Islet precursor cell (in vitro differentiated cells): Measurements from ENCODE around the gene IL1RL2.

Source experiments
- DNase-seq: peaks from one replicate; pipeline ENCODE4 v3.0.0-alpha.2; 2018

Gene IL1RL2

GRCh38 chr2:102197389-102198137 lies 10.7 kb downstream of the IL1RL2 start:
- DNase-seq: no peak

- DNase-seq: no peak
These were observed 13.7 kb downstream of the IL1RL2 start for GRCh38 chr2:102200539-102200938.

- no peak for DNase-seq
These were observed 17.8 kb downstream of the IL1RL2 start for GRCh38 chr2:102204638-102205037.

- peak; percentile 61 for DNase-seq
These were observed 20.0 kb downstream of the IL1RL2 start for GRCh38 chr2:102206666-102207341.

- DNase-seq: no peak
These were observed 22.0 kb downstream of the IL1RL2 start for GRCh38 chr2:102208774-102209173.

- no peak for DNase-seq
These were observed 22.7 kb downstream of the IL1RL2 start for GRCh38 chr2:102209474-102209873.

GRCh38 chr2:102217032-102217431 lies 30.2 kb downstream of the IL1RL2 start:
- no peak for DNase-seq

GRCh38 chr2:102224824-102225739 lies 38.3 kb downstream of the IL1RL2 start:
- DNase-seq: no peak

- no peak for DNase-seq
These were observed 39.3 kb downstream of the IL1RL2 start for GRCh38 chr2:102226171-102226570.

- DNase-seq: peak; percentile 53
These were observed 40.0 kb downstream of the IL1RL2 start for GRCh38 chr2:102226612-102227391.

GRCh38 chr2:102229141-102229769 lies 42.4 kb downstream of the IL1RL2 start:
- no peak for DNase-seq

GRCh38 chr2:102230410-102230909 lies 43.6 kb downstream of the IL1RL2 start:
- no peak for DNase-seq

- no peak for DNase-seq
These were observed 46.5 kb downstream of the IL1RL2 start for GRCh38 chr2:102233132-102233884.

- DNase-seq: peak; percentile 41
These were observed 48.2 kb downstream of the IL1RL2 start for GRCh38 chr2:102235042-102235473.

GRCh38 chr2:102235491-102235890 lies 48.7 kb downstream of the IL1RL2 start:
- DNase-seq: peak; percentile 68

GRCh38 chr2:102236132-102236531 lies 49.3 kb downstream of the IL1RL2 start:
- DNase-seq: no peak

GRCh38 chr2:102237176-102237575 lies 50.4 kb downstream of the IL1RL2 start:
- peak; percentile 45 for DNase-seq

GRCh38 chr2:102238039-102238756 lies 51.4 kb downstream of the IL1RL2 start:
- peak; percentile 35 for DNase-seq

GRCh38 chr2:102238778-102239177 lies 52.0 kb downstream of the IL1RL2 start:
- DNase-seq: no peak

GRCh38 chr2:102239344-102239743 lies 52.5 kb downstream of the IL1RL2 start:
- DNase-seq: peak; percentile 35
